HG02571 (cell line): ENCODE measurements around the gene SORBS1.
"Not testable (repeated sequence)": the region's sequence is repeated elsewhere in the genome, so short reads cannot be mapped to it uniquely, and the experiment has no call there.

Experiments used
- ATAC-seq: cut with Tn5 transposase; IDR thresholded peaks from one replicate; pipeline ENCODE4 v1.9.1; 2021; ENCODE audit warnings: mild to moderate bottlenecking, moderate library complexity; ENCODE audit not compliant: unreplicated experiment

The SORBS1 gene

GRCh38 chr10:95496246-95496911 is 64.8 kb downstream of the SORBS1 start:
- ATAC-seq, result no peak

GRCh38 chr10:95493862-95494261 is 67.3 kb downstream of the SORBS1 start:
- no peak for ATAC-seq

- no peak for ATAC-seq
These were observed 73.2 kb downstream of the SORBS1 start for GRCh38 chr10:95487994-95488393.

- ATAC-seq, result no peak
These were observed 75.9 kb downstream of the SORBS1 start for GRCh38 chr10:95485056-95485844.

- no peak for ATAC-seq
These were observed 78.5 kb downstream of the SORBS1 start for GRCh38 chr10:95482501-95483233.

- ATAC-seq, result no peak
These were observed 80.2 kb downstream of the SORBS1 start for GRCh38 chr10:95480901-95481491.

GRCh38 chr10:95480102-95480900 is 80.9 kb downstream of the SORBS1 start:
- ATAC-seq, result no peak

GRCh38 chr10:95478935-95479334 is 82.2 kb downstream of the SORBS1 start:
- no peak for ATAC-seq

GRCh38 chr10:95478185-95478584 is 83.0 kb downstream of the SORBS1 start:
- ATAC-seq, result no peak

- ATAC-seq, result no peak
These were observed 84.0 kb downstream of the SORBS1 start for GRCh38 chr10:95477175-95477520.

GRCh38 chr10:95476469-95477174 is 84.5 kb downstream of the SORBS1 start:
- ATAC-seq, result no peak

- no peak for ATAC-seq
These were observed 85.2 kb downstream of the SORBS1 start for GRCh38 chr10:95475827-95476468.

GRCh38 chr10:95475003-95475383 is 86.2 kb downstream of the SORBS1 start:
- no peak for ATAC-seq

GRCh38 chr10:95474228-95475002 is 86.8 kb downstream of the SORBS1 start:
- no peak for ATAC-seq

GRCh38 chr10:95472304-95473088 is 88.7 kb downstream of the SORBS1 start:
- no peak for ATAC-seq

- ATAC-seq, result no peak
These were observed 91.5 kb downstream of the SORBS1 start for GRCh38 chr10:95469676-95470075.

- no peak for ATAC-seq
These were observed 91.9 kb downstream of the SORBS1 start for GRCh38 chr10:95469251-95469650.

GRCh38 chr10:95467642-95468041 is 93.5 kb downstream of the SORBS1 start:
- not testable (repeated sequence) for ATAC-seq
